Stimulated activated CD4-positive, alpha-beta T cell treated with anti-CD3 and anti-CD28 coated beads, Interleukin-1b, Interleukin-23, amount 100 ng/mL, for 48 hours (primary cell): ENCODE measurements around the gene ARID1B.
"Not testable (repeated sequence)": the region's sequence is repeated elsewhere in the genome, so short reads cannot be mapped to it uniquely, and the experiment has no call there.

ENCODE experiments used
- DNase-seq: peaks from one replicate; pipeline ENCODE4 v3.0.0-alpha.2; 2020

The ARID1B gene

GRCh38 chr6:156972145-156972544 lies 195.0 kb downstream of the ARID1B start:
- DNase-seq, result no peak

- no peak for DNase-seq
Measured at GRCh38 chr6:156974830-156975261, 197.7 kb downstream of the ARID1B start.

GRCh38 chr6:156975414-156975813 lies 198.2 kb downstream of the ARID1B start:
- no peak for DNase-seq

GRCh38 chr6:156976216-156977127 lies 199.3 kb downstream of the ARID1B start:
- no peak for DNase-seq

- DNase-seq, result no peak
Measured at GRCh38 chr6:156977527-156978291, 200.5 kb downstream of the ARID1B start.

- DNase-seq, result no peak
Measured at GRCh38 chr6:156978948-156979347, 201.8 kb downstream of the ARID1B start.

- DNase-seq, result no peak
Measured at GRCh38 chr6:156980515-156980914, 203.3 kb downstream of the ARID1B start.

GRCh38 chr6:156980948-156981347 lies 203.8 kb downstream of the ARID1B start:
- no peak for DNase-seq

GRCh38 chr6:156982168-156982567 lies 205.0 kb downstream of the ARID1B start:
- no peak for DNase-seq

- not testable (repeated sequence) for DNase-seq
Measured at GRCh38 chr6:156982864-156983263, 205.7 kb downstream of the ARID1B start.

- DNase-seq, result no peak
Measured at GRCh38 chr6:156984178-156984738, 207.1 kb downstream of the ARID1B start.

GRCh38 chr6:156985309-156985708 lies 208.1 kb downstream of the ARID1B start:
- no peak for DNase-seq

GRCh38 chr6:156988276-156989158 lies 211.3 kb downstream of the ARID1B start:
- DNase-seq, result no peak

- no peak for DNase-seq
Measured at GRCh38 chr6:156989159-156989806, 212.1 kb downstream of the ARID1B start.

- DNase-seq, result no peak
Measured at GRCh38 chr6:156992020-156992804, 215.0 kb downstream of the ARID1B start.

- no peak for DNase-seq
Measured at GRCh38 chr6:156993713-156994112, 216.5 kb downstream of the ARID1B start.

- no peak for DNase-seq
Measured at GRCh38 chr6:156994215-156995076, 217.3 kb downstream of the ARID1B start.

GRCh38 chr6:156995502-156995901 lies 218.3 kb downstream of the ARID1B start:
- DNase-seq, result no peak

- DNase-seq, result no peak
Measured at GRCh38 chr6:156996265-156996664, 219.1 kb downstream of the ARID1B start.

GRCh38 chr6:156998794-156999330 lies 221.7 kb downstream of the ARID1B start:
- DNase-seq, result no peak
